DMS 273 treated with DMSO at 0.1 percent for 48 hours (cell line): ENCODE data around the gene ZNF132.
"Not testable (repeated sequence)": the region's sequence is repeated elsewhere in the genome, so short reads cannot be mapped to it uniquely, and the experiment has no call there.

Source experiments
- DNase-seq: peaks from one replicate; lab custom pipeline; 2025; lab: John Stamatoyannopoulos, UW

Gene ZNF132

DNA sequence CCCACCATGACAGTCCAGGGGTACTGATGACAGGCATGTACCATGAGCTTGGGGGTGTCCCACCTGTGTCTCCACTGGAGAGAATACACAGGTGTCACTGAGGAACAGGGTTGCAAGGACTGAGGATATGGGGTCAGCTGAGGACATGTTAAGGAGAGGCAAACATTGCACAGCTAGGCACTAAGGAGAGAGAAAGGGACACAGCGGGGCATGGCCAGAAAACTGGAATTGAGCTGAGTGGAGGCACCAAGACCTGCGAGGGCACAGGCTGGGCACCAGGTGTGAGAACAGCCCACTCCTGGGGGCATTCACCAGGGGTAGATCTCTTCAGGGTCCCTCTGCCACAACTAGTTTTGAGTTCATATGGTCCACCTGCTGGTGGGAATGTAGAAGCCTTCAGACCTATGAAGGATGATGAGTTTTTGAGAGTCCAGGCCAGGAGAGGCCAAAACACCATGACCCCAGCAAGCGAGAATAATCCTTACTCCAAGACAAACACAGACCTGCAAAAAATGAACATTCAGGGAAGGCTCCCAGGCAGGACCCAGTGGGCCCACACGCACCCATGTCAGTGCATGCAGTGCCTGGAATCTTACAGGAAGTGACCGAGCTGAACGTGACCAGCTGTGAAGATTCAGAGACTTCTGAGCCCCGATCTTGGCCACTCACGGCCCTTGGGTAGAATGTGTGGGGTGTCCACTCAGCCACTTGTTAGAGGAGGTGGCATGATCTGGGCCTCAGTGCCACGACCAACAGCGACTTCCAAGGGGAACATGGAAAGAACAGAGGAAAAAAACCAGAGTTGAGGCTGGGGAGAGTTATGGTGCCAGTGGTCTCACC lies 32.9 kb downstream of the ZNF132 start:
- DNase-seq, result no peak

DNA sequence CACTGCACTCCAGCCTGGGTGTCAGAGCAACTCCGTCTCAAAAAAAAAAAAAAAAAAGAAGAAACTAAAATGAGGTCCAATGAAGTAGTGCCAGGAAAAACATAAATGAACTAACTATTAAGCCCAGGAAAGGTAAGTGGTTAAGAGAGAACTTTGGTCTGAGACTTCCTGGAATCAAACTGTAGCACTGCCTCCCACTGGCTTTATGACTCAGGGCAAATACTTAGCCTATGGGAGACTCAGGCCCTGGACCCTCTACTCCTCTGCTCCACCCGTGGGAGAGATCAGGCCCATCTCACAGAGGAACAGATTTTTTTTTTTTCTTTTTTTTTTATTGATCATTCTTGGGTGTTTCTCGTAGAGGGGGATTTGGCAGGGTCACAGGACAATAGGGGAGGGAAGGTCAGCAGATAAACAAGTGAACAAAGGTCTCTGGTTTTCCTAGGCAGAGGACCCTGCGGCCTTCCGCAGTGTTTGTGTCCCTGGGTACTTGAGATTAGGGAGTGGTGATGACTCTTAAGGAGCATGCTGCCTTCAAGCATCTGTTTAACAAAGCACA lies 36.0 kb downstream of the ZNF132 start:
- not testable (repeated sequence) for DNase-seq

DNA sequence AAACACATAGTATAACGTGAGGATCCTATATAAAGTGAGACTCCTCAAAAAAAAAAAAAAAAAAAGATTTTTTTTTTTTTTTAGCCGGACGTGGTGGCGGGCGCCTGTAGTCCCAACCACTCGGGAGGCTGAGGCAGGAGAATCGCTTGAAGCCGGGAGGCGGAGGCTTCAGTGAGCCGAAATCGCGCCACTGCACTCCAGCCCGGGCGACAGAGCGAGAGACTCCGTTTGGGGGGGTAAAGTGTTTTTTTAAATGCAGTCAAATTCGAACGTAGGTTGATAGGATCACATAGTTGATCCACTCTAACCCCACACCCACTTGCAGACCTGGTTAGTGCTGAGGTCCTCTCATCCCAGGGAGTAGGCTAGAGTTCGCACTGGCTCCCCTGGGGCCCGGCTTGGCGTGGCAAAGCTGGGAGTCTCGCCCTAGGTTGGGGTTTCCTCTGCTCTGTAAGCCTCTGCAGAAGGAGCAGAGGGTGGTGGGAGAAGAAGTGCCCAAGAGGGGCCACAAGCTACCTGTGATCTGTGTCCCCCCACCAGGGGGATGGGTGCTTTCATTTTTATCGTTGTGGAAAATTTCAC lies 38.0 kb downstream of the ZNF132 start:
- DNase-seq, result no peak

DNA sequence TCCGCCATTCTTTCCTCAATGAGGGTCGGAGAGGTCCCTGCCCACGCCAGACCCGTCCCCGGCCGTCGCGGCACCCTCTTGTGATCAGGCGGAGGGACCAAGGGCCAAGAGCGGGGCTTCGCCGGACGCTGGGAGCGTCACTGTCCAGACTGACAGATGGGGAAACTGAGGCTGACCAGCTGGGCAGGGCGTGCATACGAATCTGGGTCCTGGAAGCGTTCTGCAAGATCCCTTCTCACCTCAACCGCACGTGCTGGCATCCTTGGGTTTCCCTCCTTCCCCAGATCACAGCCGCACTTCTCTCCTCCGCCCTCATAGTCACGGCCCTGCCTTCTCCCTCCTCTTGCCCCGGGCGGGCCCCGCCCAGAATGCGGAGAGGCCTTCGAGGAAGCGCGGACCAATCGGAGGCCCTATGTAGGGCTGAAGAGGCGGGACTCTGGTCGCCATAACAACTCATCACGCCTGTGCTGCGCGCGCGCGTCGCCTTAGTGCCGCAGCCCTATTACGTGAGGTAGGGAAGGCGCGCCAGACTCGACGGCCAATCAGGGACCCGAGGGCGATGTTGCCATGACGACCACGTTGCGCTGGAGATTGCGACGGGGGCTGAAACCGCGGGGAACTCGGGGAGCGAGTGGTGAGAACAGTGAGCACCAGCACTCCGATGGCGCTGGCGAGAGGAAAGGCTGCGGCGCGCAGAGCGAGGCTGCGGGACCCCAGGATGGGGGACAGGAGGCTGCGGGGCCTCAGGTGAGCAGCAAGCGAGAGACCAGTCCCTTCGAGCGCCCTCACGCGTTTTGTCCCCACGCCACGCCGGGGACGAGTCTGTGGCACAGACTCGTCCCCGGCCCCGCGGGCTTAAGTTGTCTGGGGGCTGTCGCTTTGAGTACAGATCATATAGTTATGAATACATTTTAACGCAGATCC lies 38.8 kb downstream of the ZNF132 start:
- DNase-seq, result peak; percentile 97

DNA sequence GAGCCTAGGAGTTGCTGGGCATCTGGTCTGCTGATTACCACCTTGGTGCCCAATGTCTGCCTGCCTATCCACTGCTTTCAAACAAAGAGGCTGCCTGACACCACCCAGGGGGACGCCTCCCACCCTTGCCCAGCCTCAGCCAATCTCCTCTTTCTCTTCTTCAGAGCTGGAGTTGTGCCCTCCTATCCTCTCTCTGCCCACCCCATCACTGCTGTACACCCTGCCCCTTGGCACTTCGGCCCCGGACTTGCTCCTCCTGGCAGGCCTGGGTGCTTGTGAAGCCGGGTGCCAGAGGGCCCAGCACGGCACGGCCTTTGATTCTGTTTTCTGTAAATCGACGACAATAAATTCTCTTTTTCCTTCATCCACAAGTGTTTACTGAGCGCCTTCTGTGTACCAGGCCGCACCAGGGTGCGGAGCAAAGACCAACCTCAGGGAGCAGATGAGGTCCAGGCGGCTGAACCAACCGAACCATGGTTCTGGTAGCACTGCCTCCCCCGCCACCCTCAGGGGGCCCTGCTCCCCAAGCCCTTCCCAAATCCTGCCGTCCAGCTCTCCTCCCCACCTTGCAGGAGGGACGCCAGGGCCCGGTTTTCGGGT lies 39.5 kb downstream of the ZNF132 start:
- no peak for DNase-seq

DNA sequence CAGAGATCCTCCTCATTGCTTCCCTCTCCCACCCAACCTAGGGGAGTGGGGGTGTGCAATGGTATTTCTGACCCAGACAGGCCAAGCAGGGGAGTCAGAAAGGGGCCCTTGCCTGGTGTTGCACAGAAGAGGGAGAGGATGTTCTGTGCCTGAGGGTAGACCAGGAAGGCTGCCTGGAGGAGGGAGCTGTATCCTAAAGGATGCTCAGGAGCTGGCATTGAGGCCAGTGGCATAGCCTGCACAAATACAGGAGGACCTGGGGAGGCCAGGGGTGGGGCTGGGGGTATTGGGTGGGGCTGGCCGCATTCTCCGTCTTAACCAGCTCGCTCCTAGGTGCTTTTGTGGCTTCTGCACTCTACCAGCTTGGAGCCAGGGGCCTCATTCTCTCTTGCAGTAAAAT lies 40.0 kb downstream of the ZNF132 start:
- no peak for DNase-seq

DNA sequence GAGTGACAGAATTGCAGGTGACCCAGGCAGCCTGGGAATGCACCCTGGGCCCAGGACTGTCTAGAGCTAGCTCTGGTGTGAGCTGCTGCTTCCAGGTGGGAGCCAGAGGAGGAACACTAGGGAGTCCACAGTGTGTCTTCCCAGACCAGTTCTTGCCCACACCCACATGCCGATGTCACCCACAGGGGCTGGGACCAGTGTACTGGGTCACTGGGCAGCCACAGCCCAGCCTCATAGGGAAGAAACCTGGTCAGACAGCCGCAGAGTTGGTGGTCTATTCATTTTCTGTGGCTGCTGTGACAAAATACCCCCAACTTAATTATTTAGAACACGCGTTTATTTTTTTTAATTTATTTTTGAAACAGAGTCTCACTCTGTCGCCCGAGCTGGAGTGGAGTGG lies 41.4 kb downstream of the ZNF132 start:
- DNase-seq, result no peak

DNA sequence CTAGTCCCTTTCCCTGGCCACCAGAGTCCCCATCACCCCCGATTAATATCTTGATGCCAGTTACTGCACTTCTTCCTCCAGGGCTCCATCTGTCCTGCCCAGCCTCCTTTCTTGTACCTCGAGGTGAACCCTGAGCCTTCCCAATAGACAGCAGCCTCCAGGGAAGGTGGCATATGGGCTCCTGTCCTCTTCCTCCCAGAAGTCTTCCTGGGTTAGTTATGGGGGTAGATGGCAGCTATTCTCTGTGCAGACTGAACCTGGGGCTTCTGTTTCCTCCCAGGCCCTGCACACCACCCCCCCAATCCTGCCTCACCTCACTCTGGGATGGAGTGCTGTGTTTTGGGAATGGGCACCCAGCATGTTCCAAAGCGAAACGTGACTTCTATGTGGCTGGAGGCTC lies 41.9 kb downstream of the ZNF132 start:
- no peak for DNase-seq

DNA sequence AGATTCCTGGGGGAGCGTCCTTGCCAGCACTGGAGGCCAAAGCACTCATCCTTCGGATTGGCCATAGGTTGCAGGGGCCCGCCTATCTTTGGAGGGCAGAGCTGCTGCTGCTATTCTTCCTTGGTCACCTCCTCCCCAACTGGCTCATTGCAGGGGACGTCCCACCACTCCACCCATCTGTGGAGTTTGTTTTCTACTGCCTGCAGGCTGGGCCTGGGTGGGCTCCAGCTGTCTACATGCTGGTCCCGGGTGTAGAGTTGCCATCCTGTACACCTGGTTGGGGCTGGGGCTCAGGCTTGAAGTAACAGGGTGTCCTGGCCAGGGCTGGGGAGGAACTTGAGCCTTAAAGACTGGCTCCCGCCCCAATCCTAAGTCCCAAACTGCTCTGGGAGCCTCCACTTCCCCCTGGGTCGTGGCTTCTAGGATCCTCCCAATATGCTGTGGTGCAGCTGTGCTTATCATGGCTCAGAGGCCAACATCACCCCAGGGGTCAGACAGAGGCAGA lies 42.4 kb downstream of the ZNF132 start:
- peak; percentile 67 for DNase-seq

GRCh38 chr19:58396691-58397532 lies 43.0 kb downstream of the ZNF132 start:
- DNase-seq, result no peak

DNA sequence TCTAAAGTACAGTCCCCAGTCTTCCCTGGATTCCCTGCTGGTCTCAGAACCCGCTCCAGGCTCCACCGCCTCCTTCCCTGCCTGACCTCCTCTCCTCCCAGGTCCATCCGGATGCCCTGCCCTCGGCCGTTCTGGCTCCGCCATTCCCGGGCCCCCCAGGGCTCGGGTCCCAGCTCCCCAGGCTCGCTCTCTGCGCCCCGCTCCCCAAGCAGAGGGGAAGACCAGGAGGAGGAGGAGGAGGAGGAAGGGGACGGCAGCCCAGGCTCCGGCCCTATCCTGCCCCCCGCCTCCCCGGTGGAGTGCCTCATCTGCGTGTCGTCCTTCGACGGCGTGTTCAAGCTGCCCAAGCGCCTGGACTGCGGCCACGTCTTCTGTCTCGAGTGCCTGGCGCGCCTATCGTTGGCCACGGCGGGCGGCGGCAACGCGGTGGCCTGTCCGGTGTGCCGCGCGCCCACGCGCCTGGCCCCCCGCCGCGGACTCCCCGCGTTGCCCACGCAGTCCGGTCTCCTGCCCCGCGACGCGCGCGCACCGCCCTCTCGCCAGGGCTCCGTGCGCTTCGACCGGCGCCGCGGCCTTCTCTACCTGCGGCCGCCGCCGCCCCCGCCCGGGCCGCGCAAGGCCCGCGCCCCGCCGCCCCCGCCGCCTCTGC lies 43.9 kb downstream of the ZNF132 start:
- DNase-seq, result no peak

GRCh38 chr19:58395220-58395978 lies 44.6 kb downstream of the ZNF132 start, which contains the start of gene RNF225:
RNF225 (plus strand) TSS chr19:58395656; CDS start chr19:58396090, 434 bp downstream.
- no peak for DNase-seq

DNA sequence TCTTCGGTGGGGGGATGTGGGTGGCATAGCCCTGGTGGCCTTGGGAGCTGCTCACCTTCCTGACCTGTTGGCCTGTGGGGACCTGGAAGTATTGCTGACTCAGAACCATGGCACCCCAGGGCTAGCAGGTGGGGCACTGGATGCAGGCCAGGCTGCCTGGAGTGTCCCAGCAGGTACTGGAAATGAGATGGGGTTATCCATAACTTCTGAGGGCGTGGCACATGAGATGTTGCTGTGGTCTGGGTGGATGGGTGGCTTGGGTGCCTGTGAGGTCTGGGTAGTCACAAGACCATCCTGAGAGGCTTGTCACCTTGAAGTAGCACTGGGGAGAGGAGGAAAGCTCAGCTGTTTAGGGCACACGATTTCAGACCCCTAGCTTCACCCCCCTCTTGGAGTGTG lies 45.1 kb downstream of the ZNF132 start:
- no peak for DNase-seq

- DNase-seq, result no peak
Measured at GRCh38 chr19:58393725-58394033, 46.3 kb downstream of the ZNF132 start.

- no peak for DNase-seq
Measured at GRCh38 chr19:58392945-58393724, 46.8 kb downstream of the ZNF132 start.

- no peak for DNase-seq
Measured at GRCh38 chr19:58388175-58388526, 51.8 kb downstream of the ZNF132 start.

DNA sequence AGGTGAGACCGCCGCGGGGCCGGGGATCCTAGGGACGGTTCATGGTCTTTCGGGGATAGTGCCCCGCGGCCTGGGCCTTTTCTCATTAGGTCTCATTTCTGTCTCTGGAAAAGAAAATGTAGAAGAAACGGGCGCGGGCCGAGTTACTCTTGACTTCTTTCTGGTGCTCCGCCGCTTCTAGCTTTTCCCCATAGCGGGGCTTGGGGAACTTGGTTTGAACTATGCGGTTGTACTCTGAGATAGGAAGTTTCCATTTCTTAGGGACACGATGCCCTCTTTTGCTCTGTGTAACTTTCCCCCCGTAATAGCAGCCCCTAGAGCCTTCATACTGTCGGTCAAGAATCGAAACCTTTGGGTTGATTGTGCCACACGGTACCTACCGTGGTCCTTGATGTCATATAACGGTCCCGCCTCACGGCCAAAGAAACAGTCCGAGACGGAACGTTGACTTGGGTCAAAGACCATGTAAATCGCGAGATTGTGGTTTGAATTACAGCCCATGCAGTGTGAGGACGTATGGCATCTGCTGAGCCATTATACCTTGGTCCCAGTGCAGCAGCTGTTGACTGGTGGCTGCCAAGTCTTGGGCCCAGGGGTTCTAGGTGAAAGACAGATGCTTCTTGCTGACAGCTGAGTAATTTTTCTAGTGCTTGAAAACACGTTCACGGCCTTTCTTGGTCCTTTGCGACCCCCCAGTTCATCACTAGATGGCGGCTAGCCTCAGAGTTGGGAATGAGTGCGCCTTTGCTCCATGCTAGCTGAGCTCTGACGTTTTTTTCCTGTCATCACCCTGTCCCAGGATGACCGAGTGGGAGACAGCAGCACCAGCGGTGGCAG lies 52.4 kb downstream of the ZNF132 start:
- DNase-seq, result peak; percentile 27
